Panc1 (cell line): ENCODE results near the gene KCTD5. TPM values are rescaled to one million over a fixed set of nuclear protein-coding genes. Genes with fewer than 3 reads are reported as not detected.
A peak's percentile ranks its signal among the peaks of the same experiment; 100 is the strongest.
"Not testable (repeated sequence)": the region's sequence is repeated elsewhere in the genome, so short reads cannot be mapped to it uniquely, and the experiment has no call there.

Experiments
- ATAC-seq: fragments of 200-7000 bp; cut with Tn5 transposase; 2 replicates; pipeline ENCODE4 v1.9.1; 2020; ENCODE audit warnings: mild to moderate bottlenecking, moderate library complexity
- BruUV-seq: library from RNA; stranded (reverse); fragments of 400-500 nt; replicated peaks from 2 replicates; lab custom pipeline; 2021; lab: Mats Ljungman, UMichigan
- CTCF ChIA-PET: fragments of 300-600 bp; sonication (Branson Sonifier 250); formaldehyde crosslinking; loops from one replicate; lab custom pipeline; 2022; ENCODE audit warnings: antibody characterized with exemption; lab: Charles Lee
- POLR2A ChIA-PET: fragments of 300-600 bp; sonication (Branson Sonifier 250); formaldehyde crosslinking; loops from one replicate; lab custom pipeline; 2022; ENCODE audit warnings: antibody characterized with exemption; lab: Charles Lee
- DNase-seq: peaks from one replicate; pipeline ENCODE4 v3.0.0-alpha.2; 2010; ENCODE audit warnings: low read depth, low spot score
- H3K27ac ChIP-seq: 2 replicates; pipeline ENCODE4 v1.5.1; 2011; ENCODE audit warnings: mild to moderate bottlenecking, low read length, inconsistent platforms
- H3K27me3 ChIP-seq: fragments of 200-500 bp; sonication (Bioruptor generic); 2 replicates; pipeline ENCODE4 v1.6.0; 2014; ENCODE audit warnings: low read length, inconsistent platforms; ENCODE audit not compliant: control insufficient read depth, insufficient read depth
- H3K36me3 ChIP-seq: fragments of 200-500 bp; sonication (Bioruptor generic); 2 replicates; pipeline ENCODE4 v1.5.1; 2014; ENCODE audit warnings: inconsistent platforms, mild to moderate bottlenecking, low read length, moderate library complexity; ENCODE audit not compliant: control insufficient read depth, insufficient read depth
- H3K4me1 ChIP-seq: 2 replicates; pipeline ENCODE4 v1.5.1; 2011; ENCODE audit warnings: inconsistent platforms, mild to moderate bottlenecking, low read length, moderate library complexity; ENCODE audit not compliant: control insufficient read depth, insufficient read depth
- H3K4me3 ChIP-seq, 2 experiments: 2 replicates each; pipeline ENCODE4 v1.5.1; 2011 to 2012; ENCODE audit warnings: low read depth in 2 of 2, low read length in 2 of 2, mild to moderate bottlenecking in 2 of 2, inconsistent platforms in 1 of 2, moderate library complexity in 1 of 2
- H3K9me3 ChIP-seq: fragments of 200-500 bp; sonication (Bioruptor generic); 2 replicates; pipeline ENCODE4 v1.5.1; 2014; ENCODE audit warnings: low read depth, mild to moderate bottlenecking, inconsistent platforms, low read length, moderate library complexity; ENCODE audit not compliant: control insufficient read depth, insufficient read depth
- POLR2AphosphoS5 ChIP-seq: IDR thresholded peaks from 2 replicates; pipeline ENCODE4 v1.6.1; 2012; ENCODE audit warnings: mild to moderate bottlenecking, low read depth, low read length, moderate library complexity
- SIN3A ChIP-seq: IDR thresholded peaks from 2 replicates; pipeline ENCODE4 v1.6.1; 2012; ENCODE audit warnings: low read depth, mild to moderate bottlenecking, low read length, moderate library complexity, borderline replicate concordance; ENCODE audit not compliant: insufficient read depth
- TCF7L2 ChIP-seq: IDR thresholded peaks from 2 replicates; pipeline ENCODE4 v1.6.1; 2011; ENCODE audit warnings: mild to moderate bottlenecking, low read depth, low read length, inconsistent platforms
- in situ Hi-C: cut with HindIII; loops from 2 replicates; pipeline ENCODE4 v1.10.0; 2016; ENCODE audit warnings: low sequenced_read_pairs, low pct_unique_long_range_greater_than_20kb
- intact Hi-C: fragments of 100-400 bp; cut with micrococcal nuclease; formaldehyde crosslinking; loops from one replicate; pipeline ENCODE4 v1.10.0; 2022; ENCODE audit not compliant: unreplicated experiment
- total RNA-seq: library from RNA; stranded (reverse); gene quantifications from one replicate; pipeline ENCODE4 v1.2.1, GENCODE V29; 2021; ENCODE audit not compliant: unreplicated experiment
- TF ChIP-seq, protein P1 (sequence below): fragments of 450-650 bp; IDR thresholded peaks from 2 replicates; pipeline ENCODE4 v1.5.1; 2017; ENCODE audit warnings: mild to moderate bottlenecking
- TF ChIP-seq, protein P2 (sequence below), 2 experiments: IDR thresholded peaks; 2 replicates each; pipeline ENCODE4 v1.6.1; 2011 to 2012; ENCODE audit warnings: low read depth in 2 of 2, control low read depth in 1 of 2, low read length in 1 of 2, mild to moderate bottlenecking in 1 of 2, moderate library complexity in 1 of 2; ENCODE audit not compliant: insufficient read depth in 1 of 2

Gene KCTD5
- total RNA-seq, 1 experiment from 2014 or later, result 61.1 TPM

DNA sequence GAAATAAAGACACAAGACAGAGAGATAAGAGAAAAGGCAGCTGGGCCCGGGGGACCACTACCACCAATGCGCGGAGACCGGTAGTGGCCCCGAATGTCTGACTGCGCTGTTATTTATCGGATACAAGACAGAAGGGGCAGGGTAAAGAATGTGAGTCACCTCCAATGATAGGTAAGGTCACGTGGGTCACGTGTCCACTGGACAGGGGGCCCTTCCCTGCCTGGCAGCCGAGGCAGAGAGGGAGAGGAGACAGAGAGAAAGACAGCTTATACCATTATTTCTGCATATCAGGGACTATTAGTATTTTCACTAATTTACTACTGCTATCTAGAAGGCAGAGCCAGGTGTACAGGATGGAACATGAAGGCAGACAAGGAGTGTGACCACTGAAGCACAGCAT lies 12.7 kb upstream of the KCTD5 start:
- H3K4me3 ChIP-seq, DNase-seq, ATAC-seq, CTCF ChIA-PET, POLR2A ChIA-PET, H3K27ac ChIP-seq, H3K27me3 ChIP-seq, H3K4me1 ChIP-seq, intact Hi-C loops, H3K36me3 ChIP-seq, BruUV-seq, in situ Hi-C loops, H3K9me3 ChIP-seq: not testable (repeated sequence)

DNA sequence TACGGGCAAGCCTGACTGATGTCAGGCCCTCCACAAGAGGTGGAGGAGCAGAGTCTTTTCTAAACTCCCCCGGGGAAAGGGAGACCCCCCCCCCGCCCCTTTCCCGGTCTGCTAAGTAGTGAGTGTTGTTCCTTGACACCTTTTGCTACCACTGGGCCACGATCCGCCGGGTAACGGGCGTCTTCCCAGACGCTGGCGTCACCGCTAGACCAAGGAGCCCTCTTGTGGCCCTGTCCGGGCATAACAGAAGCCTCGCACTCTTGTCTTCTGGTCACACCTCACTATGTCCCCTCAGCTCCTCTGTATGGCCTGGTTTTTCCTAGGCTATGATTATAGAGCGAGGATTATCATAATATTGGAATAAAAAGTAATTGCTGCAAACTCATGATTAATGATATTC lies 12.3 kb upstream of the KCTD5 start:
- BruUV-seq, H3K9me3 ChIP-seq, H3K4me1 ChIP-seq, POLR2A ChIA-PET, H3K27ac ChIP-seq, in situ Hi-C loops, H3K27me3 ChIP-seq, H3K36me3 ChIP-seq, DNase-seq, intact Hi-C loops, CTCF ChIA-PET, ATAC-seq, H3K4me3 ChIP-seq: not testable (repeated sequence)
- TF ChIP-seq, protein P1, sequence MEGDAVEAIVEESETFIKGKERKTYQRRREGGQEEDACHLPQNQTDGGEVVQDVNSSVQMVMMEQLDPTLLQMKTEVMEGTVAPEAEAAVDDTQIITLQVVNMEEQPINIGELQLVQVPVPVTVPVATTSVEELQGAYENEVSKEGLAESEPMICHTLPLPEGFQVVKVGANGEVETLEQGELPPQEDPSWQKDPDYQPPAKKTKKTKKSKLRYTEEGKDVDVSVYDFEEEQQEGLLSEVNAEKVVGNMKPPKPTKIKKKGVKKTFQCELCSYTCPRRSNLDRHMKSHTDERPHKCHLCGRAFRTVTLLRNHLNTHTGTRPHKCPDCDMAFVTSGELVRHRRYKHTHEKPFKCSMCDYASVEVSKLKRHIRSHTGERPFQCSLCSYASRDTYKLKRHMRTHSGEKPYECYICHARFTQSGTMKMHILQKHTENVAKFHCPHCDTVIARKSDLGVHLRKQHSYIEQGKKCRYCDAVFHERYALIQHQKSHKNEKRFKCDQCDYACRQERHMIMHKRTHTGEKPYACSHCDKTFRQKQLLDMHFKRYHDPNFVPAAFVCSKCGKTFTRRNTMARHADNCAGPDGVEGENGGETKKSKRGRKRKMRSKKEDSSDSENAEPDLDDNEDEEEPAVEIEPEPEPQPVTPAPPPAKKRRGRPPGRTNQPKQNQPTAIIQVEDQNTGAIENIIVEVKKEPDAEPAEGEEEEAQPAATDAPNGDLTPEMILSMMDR, result peak; percentile 86

DNA sequence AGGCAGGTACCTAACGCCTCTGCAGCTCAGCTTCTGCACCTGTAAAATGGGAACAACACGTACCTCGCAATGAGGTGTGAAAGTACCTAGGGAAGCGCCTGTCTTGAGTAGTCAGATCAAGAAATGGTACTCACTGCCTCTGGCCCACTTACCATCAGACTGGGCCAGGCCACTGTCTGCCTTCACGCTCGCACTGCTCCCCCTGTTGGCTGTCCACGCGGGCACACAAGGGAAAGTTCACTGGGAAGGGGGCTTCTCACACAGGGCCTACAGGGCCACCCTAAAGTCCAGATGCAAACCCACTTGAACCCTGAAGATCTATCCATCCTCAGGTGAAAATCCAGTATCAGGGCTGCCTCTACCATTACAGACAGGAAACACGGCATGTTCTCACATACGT lies 11.1 kb upstream of the KCTD5 start:
- H3K4me3 ChIP-seq, DNase-seq, ATAC-seq, CTCF ChIA-PET, H3K36me3 ChIP-seq, POLR2A ChIA-PET, in situ Hi-C loops, H3K27me3 ChIP-seq, H3K9me3 ChIP-seq, H3K4me1 ChIP-seq, BruUV-seq, H3K27ac ChIP-seq, intact Hi-C loops: not testable (repeated sequence)
- TF ChIP-seq, protein P1, result peak; percentile 71

DNA sequence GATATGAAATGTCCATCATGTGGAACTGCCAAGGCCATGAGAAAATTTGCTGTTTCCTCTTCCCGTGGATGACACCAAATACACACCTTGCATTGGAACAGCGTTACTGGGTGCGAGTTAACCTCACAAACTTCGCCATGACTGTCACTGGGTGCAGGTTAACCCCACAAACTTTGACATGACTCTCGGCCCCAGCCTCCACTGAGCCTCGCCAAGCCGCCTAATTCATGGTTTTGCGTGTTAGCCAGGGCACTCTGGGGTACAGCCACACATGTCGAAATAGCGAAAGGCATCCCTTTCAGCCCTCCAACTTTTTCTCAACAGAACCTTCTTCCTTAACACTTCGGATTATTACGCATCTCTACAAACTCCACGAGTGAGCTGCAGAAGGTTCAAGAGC lies 10.6 kb upstream of the KCTD5 start:
- H3K27me3 ChIP-seq, result no peaks in the 10 kb centered on the region
- ChIA-PET POLR2A (no interaction called here), CTCF (no interaction called here)
- no peaks in the 10 kb centered on the region for H3K36me3 ChIP-seq
- no peaks in the 10 kb centered on the region for H3K9me3 ChIP-seq
- DNase-seq, result no peak
- in situ Hi-C loops (no loop called here), intact Hi-C loops (no loop called here)
- TF ChIP-seq, protein P1, result no peak
- TF ChIP-seq TCF7L2 (no peak), SIN3A (no peak), POLR2AphosphoS5 (no peak)
- TF ChIP-seq, protein P2, sequence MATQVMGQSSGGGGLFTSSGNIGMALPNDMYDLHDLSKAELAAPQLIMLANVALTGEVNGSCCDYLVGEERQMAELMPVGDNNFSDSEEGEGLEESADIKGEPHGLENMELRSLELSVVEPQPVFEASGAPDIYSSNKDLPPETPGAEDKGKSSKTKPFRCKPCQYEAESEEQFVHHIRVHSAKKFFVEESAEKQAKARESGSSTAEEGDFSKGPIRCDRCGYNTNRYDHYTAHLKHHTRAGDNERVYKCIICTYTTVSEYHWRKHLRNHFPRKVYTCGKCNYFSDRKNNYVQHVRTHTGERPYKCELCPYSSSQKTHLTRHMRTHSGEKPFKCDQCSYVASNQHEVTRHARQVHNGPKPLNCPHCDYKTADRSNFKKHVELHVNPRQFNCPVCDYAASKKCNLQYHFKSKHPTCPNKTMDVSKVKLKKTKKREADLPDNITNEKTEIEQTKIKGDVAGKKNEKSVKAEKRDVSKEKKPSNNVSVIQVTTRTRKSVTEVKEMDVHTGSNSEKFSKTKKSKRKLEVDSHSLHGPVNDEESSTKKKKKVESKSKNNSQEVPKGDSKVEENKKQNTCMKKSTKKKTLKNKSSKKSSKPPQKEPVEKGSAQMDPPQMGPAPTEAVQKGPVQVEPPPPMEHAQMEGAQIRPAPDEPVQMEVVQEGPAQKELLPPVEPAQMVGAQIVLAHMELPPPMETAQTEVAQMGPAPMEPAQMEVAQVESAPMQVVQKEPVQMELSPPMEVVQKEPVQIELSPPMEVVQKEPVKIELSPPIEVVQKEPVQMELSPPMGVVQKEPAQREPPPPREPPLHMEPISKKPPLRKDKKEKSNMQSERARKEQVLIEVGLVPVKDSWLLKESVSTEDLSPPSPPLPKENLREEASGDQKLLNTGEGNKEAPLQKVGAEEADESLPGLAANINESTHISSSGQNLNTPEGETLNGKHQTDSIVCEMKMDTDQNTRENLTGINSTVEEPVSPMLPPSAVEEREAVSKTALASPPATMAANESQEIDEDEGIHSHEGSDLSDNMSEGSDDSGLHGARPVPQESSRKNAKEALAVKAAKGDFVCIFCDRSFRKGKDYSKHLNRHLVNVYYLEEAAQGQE (IDR thresholded peaks at IDR 0.05; ENCODE audit: insufficient read depth in 1 of 2, low read depth in 2 of 2, low read length in 1 of 2), result no peak
- no TSS peak for BruUV-seq
- peaks cover 10% of the 10 kb centered on the region for H3K4me1 ChIP-seq
- H3K27ac ChIP-seq, result no peak overlapping the region
- H3K4me3 ChIP-seq, result peak overlapping the region; percentile 39 to 57; a peak in 3 of 4 replicates
- no peak for ATAC-seq
